Mesenchymal stem cell (in vitro differentiated cells and primary cell): Measurements from ENCODE around the gene NCL.

ENCODE experiments used
- DNase-seq: peaks from one replicate; pipeline ENCODE4 v3.0.0-alpha.2; 2013
- H2AFZ ChIP-seq: one replicate; pipeline ENCODE4 v1.6.1; 2013; ENCODE audit warnings: low read depth, mild to moderate bottlenecking, control low read depth, inconsistent platforms, low read length, moderate library complexity
- H2AK5ac ChIP-seq: 2 replicates; pipeline ENCODE4 v1.6.1; 2013; ENCODE audit warnings: low read length, moderate library complexity, mild to moderate bottlenecking, inconsistent platforms; ENCODE audit not compliant: severe bottlenecking
- H2BK120ac ChIP-seq: one replicate; pipeline ENCODE4 v1.6.1; 2013; ENCODE audit warnings: low read depth, mild to moderate bottlenecking, inconsistent platforms, low read length, moderate library complexity
- H2BK12ac ChIP-seq, 2 experiments: one replicate each; pipeline ENCODE4 v1.6.1; 2013; ENCODE audit warnings: inconsistent platforms in 2 of 2, low read length in 2 of 2, mild to moderate bottlenecking in 2 of 2, moderate library complexity in 2 of 2, control low read depth in 1 of 2
- H2BK15ac ChIP-seq: one replicate; pipeline ENCODE4 v1.6.1; 2013; ENCODE audit warnings: mild to moderate bottlenecking, low read depth, inconsistent platforms; ENCODE audit not compliant: poor library complexity, severe bottlenecking
- H2BK5ac ChIP-seq: 2 replicates; pipeline ENCODE4 v1.6.1; 2013; ENCODE audit warnings: low read depth, mild to moderate bottlenecking, low read length, control low read depth, inconsistent platforms; ENCODE audit not compliant: poor library complexity, severe bottlenecking
- H3K14ac ChIP-seq, 2 experiments: one replicate each; pipeline ENCODE4 v1.6.1; 2013; ENCODE audit warnings: inconsistent platforms in 2 of 2, low read length in 2 of 2, control low read depth in 1 of 2, mild to moderate bottlenecking in 1 of 2, moderate library complexity in 1 of 2
- H3K18ac ChIP-seq, 2 experiments: one replicate each; pipeline ENCODE4 v1.6.1; 2013; ENCODE audit warnings: inconsistent platforms in 2 of 2, low read length in 2 of 2, control low read depth in 1 of 2, low read depth in 1 of 2, mild to moderate bottlenecking in 1 of 2
- H3K23ac ChIP-seq, 2 experiments: one replicate each; pipeline ENCODE4 v1.6.1; 2013; ENCODE audit warnings: inconsistent platforms in 2 of 2, low read length in 2 of 2, mild to moderate bottlenecking in 2 of 2, moderate library complexity in 2 of 2, control low read depth in 1 of 2
- H3K27ac ChIP-seq: 2 replicates; pipeline ENCODE4 v1.5.1; 2013; ENCODE audit warnings: mild to moderate bottlenecking, moderate library complexity, low read length, control low read depth, inconsistent platforms; ENCODE audit not compliant: poor library complexity, severe bottlenecking
- H3K27me3 ChIP-seq, 2 experiments: 2 replicates each; pipeline versions ENCODE4 v1.6.1 to v1.7.0; 2013; ENCODE audit warnings: low read length in 2 of 2, mild to moderate bottlenecking in 2 of 2, moderate library complexity in 2 of 2, control low read depth in 1 of 2, inconsistent platforms in 1 of 2; ENCODE audit not compliant: control insufficient read depth in 1 of 2, insufficient read depth in 1 of 2
- H3K36me3 ChIP-seq, 2 experiments: 2 replicates each; pipeline versions ENCODE4 v1.6.1 to v1.7.0; 2013; ENCODE audit warnings: low read length in 2 of 2, control low read depth in 1 of 2, inconsistent platforms in 1 of 2, low read depth in 1 of 2, mild to moderate bottlenecking in 1 of 2; ENCODE audit not compliant: insufficient read depth in 2 of 2, control insufficient read depth in 1 of 2
- H3K4ac ChIP-seq, 2 experiments: one replicate each; pipeline ENCODE4 v1.6.1; 2013; ENCODE audit warnings: inconsistent platforms in 2 of 2, low read length in 2 of 2, mild to moderate bottlenecking in 2 of 2, moderate library complexity in 2 of 2, control low read depth in 1 of 2, low read depth in 1 of 2
- H3K4me1 ChIP-seq: 2 replicates; pipeline ENCODE4 v1.6.1; 2013; ENCODE audit warnings: low read depth, low read length, control low read depth; ENCODE audit not compliant: control insufficient read depth, insufficient read depth
- H3K4me2 ChIP-seq: 2 replicates; pipeline ENCODE4 v1.6.1; 2013; ENCODE audit warnings: low read length, mild to moderate bottlenecking, inconsistent platforms; ENCODE audit not compliant: poor library complexity, severe bottlenecking
- H3K4me3 ChIP-seq, 2 experiments: 2 replicates each; pipeline versions ENCODE4 v1.5.1 to v1.7.0; 2013; ENCODE audit warnings: low read length in 2 of 2, mild to moderate bottlenecking in 2 of 2, control low read depth in 1 of 2, low read depth in 1 of 2; ENCODE audit not compliant: insufficient read depth in 1 of 2
- H3K79me1 ChIP-seq: replicated peaks from 2 replicates; pipeline ENCODE4 v1.6.1; 2013; ENCODE audit warnings: mild to moderate bottlenecking, control low read depth, low read length, inconsistent platforms; ENCODE audit not compliant: poor library complexity, severe bottlenecking
- H3K9ac ChIP-seq: 2 replicates; pipeline ENCODE4 v1.7.0; 2013; ENCODE audit warnings: mild to moderate bottlenecking, low read length, moderate library complexity
- H3K9me3 ChIP-seq: 2 replicates; pipeline ENCODE4 v1.7.0; 2013; ENCODE audit warnings: mild to moderate bottlenecking, low read length; ENCODE audit not compliant: control insufficient read depth
- H4K8ac ChIP-seq: one replicate; pipeline ENCODE4 v1.6.1; 2013; ENCODE audit warnings: inconsistent platforms, mild to moderate bottlenecking, low read length, moderate library complexity
- H4K91ac ChIP-seq: one replicate; pipeline ENCODE4 v1.6.1; 2013; ENCODE audit warnings: mild to moderate bottlenecking, low read length, inconsistent platforms
- WGBS: methylation state at CpG from one replicate; pipeline ENCODE4 v1.1.7; 2013; ENCODE audit warnings: mixed read lengths; 5-methylcytosine and 5-hydroxymethylcytosine counted together

The NCL gene

DNA sequence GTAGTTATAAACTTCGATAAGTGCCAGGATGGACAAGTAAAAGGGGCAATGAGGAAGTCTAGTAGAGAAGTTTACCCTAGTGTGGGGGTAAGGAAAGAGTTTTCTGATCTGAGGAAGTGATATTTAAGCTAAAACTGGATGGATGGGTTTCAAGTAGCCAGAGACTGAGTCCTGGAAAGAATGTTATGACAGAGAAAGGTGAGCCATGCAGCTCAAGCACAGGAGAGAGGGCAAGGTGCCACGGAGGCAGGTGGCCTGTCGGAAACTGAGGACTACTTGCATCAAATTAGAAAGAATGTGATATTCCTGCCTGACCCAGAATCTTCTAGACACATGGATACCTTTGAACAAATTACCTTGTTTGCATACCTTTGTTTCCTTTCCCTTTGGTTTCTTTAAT lies 39.5 kb upstream of the NCL start:
- DNase-seq = no peak
- Histone ChIP-seq H3K79me1 (no peaks in the 10 kb centered on the region), H3K9ac (no peak overlapping the region), H2BK15ac (no peak overlapping the region), H2AK5ac (no peak overlapping the region), H3K18ac (no peak overlapping the region), H3K27me3 (no peaks in the 10 kb centered on the region), H3K4ac (no peak overlapping the region), H2AFZ (no peak overlapping the region), H2BK120ac (no peak overlapping the region), H4K8ac (no peak overlapping the region), H3K14ac (no peak overlapping the region), H3K23ac (no peak overlapping the region), H3K4me2 (no peak overlapping the region), H2BK12ac (no peak overlapping the region), H2BK5ac (no peak overlapping the region), H3K9me3 (no peaks in the 10 kb centered on the region), H4K91ac (no peak overlapping the region), H3K4me1 (no peaks in the 10 kb centered on the region), H3K36me3 (no peaks in the 10 kb centered on the region), H3K4me3 (no peak overlapping the region), H3K27ac (no peak overlapping the region)
- WGBS = 89% methylated on average over 3 of the region's 3 CpGs

GRCh38 chr2:231502596-231502995 lies 38.3 kb upstream of the NCL start:
- H3K14ac ChIP-seq = no peak overlapping the region
- H2BK15ac ChIP-seq = no peak overlapping the region
- H3K4me1 ChIP-seq = no peaks in the 10 kb centered on the region
- H3K4me3 ChIP-seq = no peak overlapping the region
- H2AK5ac ChIP-seq = no peak overlapping the region
- H2BK120ac ChIP-seq = no peak overlapping the region
- no peak overlapping the region for H3K4me2 ChIP-seq
- H3K27ac ChIP-seq = no peak overlapping the region
- no peaks in the 10 kb centered on the region for H3K9me3 ChIP-seq
- no peak overlapping the region for H3K9ac ChIP-seq
- H4K91ac ChIP-seq = no peak overlapping the region
- no peak overlapping the region for H2BK5ac ChIP-seq
- no peak for DNase-seq
- H3K27me3 ChIP-seq = no peaks in the 10 kb centered on the region
- no peak overlapping the region for H3K18ac ChIP-seq
- no peaks in the 10 kb centered on the region for H3K36me3 ChIP-seq
- no peaks in the 10 kb centered on the region for H3K79me1 ChIP-seq
- no peak overlapping the region for H4K8ac ChIP-seq
- no peak overlapping the region for H2BK12ac ChIP-seq
- H3K4ac ChIP-seq = no peak overlapping the region
- H2AFZ ChIP-seq = no peak overlapping the region
- no peak overlapping the region for H3K23ac ChIP-seq

- Histone ChIP-seq H4K8ac (no peak overlapping the region), H3K27me3 (no peaks in the 10 kb centered on the region), H3K9me3 (no peaks in the 10 kb centered on the region), H2AFZ (no peak overlapping the region), H3K79me1 (no peaks in the 10 kb centered on the region), H4K91ac (no peak overlapping the region), H2AK5ac (no peak overlapping the region), H3K36me3 (no peaks in the 10 kb centered on the region), H2BK12ac (no peak overlapping the region), H3K9ac (no peak overlapping the region), H3K4me1 (no peaks in the 10 kb centered on the region), H2BK5ac (no peak overlapping the region), H2BK15ac (no peak overlapping the region), H3K18ac (no peak overlapping the region), H3K4me3 (no peak overlapping the region), H3K4me2 (no peak overlapping the region), H2BK120ac (no peak overlapping the region), H3K23ac (no peak overlapping the region), H3K4ac (no peak overlapping the region), H3K27ac (no peak overlapping the region), H3K14ac (no peak overlapping the region)
- no peak for DNase-seq
- 86% methylated on average over 1 of the region's 1 CpG for WGBS
Observed at GRCh38 chr2:231497651-231498050, 33.4 kb upstream of the NCL start.

DNA sequence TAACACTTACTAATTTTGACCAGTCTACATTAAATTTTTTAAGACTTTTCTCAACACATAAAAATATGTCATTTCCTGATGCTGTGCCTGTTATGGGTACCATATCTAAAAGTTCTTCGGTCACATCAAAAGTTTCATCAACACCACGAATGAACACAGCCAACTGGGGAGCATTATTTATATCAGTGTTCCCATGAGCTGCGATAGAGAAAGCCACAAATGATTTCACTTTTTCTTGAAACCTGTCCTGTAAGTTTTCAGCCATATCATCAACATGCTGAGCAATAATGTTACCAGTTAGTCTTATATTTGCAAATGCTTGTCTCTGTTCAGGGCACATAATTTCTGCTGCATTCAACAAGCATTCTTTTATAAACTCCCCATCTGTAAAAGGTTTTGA lies 30.4 kb upstream of the NCL start:
- 79% methylated on average over 3 of the region's 3 CpGs for WGBS

More for the DNA sequence above, 30.4 kb upstream of the NCL start:
- H3K9ac ChIP-seq = no peak overlapping the region
- H2AK5ac ChIP-seq = no peak overlapping the region
- no peak overlapping the region for H3K4me2 ChIP-seq
- H3K9me3 ChIP-seq = no peaks in the 10 kb centered on the region
- H3K4ac ChIP-seq = no peak overlapping the region
- H3K27me3 ChIP-seq = no peaks in the 10 kb centered on the region
- no peak overlapping the region for H4K91ac ChIP-seq
- H2BK5ac ChIP-seq = no peak overlapping the region
- no peak overlapping the region for H3K14ac ChIP-seq
- H2BK120ac ChIP-seq = no peak overlapping the region
- no peak overlapping the region for H2BK15ac ChIP-seq
- no peaks in the 10 kb centered on the region for H3K36me3 ChIP-seq
- H2BK12ac ChIP-seq = no peak overlapping the region
- no peak overlapping the region for H3K27ac ChIP-seq
- no peaks in the 10 kb centered on the region for H3K4me1 ChIP-seq
- no peak overlapping the region for H4K8ac ChIP-seq
- no peak overlapping the region for H3K4me3 ChIP-seq
- no peak overlapping the region for H3K23ac ChIP-seq
- no peak overlapping the region for H3K18ac ChIP-seq
- H3K79me1 ChIP-seq = no peaks in the 10 kb centered on the region
- DNase-seq = no peak
- H2AFZ ChIP-seq = no peak overlapping the region
